GM12892 (cell line): ENCODE data around the gene NEGR1.

Experiments
- POLR2A ChIP-seq: IDR thresholded peaks from 2 replicates; pipeline ENCODE4 v1.6.1; 2011; ENCODE audit warnings: low read depth, low read length, control low read depth
- TAF1 ChIP-seq: IDR thresholded peaks from 2 replicates; pipeline ENCODE4 v1.6.1; 2011; ENCODE audit warnings: low read depth, mild to moderate bottlenecking, control low read depth, low read length, borderline replicate concordance

- TF ChIP-seq TAF1 (no peak), POLR2A (no peak)
These were observed 115.9 kb downstream of the NEGR1 start for GRCh38 chr1:72166426-72166825.
